HepG2 (cell line): Measurements from ENCODE around the gene SGMS1. TPM values are rescaled to one million over a fixed set of nuclear protein-coding genes. Genes with fewer than 3 reads are reported as not detected.

Experiments
- FOXJ3 ChIP-seq: sonication (generic); formaldehyde crosslinking; IDR thresholded peaks from 2 replicates; pipeline ENCODE4 v1.4.0; 2020; ENCODE audit warnings: missing genetic modification reagents, mild to moderate bottlenecking, borderline replicate concordance
- FOXP1 ChIP-seq, 2 experiments: fragments of 450-650 bp in 1 of 2; IDR thresholded peaks; 2 replicates each; pipeline ENCODE4 v1.6.1; 2017 to 2018; ENCODE audit warnings: antibody characterized with exemption in 1 of 2
- NCOA5 ChIP-seq: sonication (generic); formaldehyde crosslinking; IDR thresholded peaks from 2 replicates; pipeline ENCODE4 v1.4.0; 2020; ENCODE audit warnings: missing genetic modification reagents
- PHF20 ChIP-seq: sonication (generic); formaldehyde crosslinking; IDR thresholded peaks from 2 replicates; pipeline ENCODE4 v1.5.0; 2020; ENCODE audit warnings: mild to moderate bottlenecking, missing genetic modification reagents
- RARA ChIP-seq: IDR thresholded peaks from 2 replicates; pipeline ENCODE4 v1.6.1; 2016; ENCODE audit warnings: missing genetic modification reagents, missing compliant biosample characterization
- SNAPC2 ChIP-seq: sonication (generic); formaldehyde crosslinking; IDR thresholded peaks from 2 replicates; pipeline ENCODE4 v1.8.1; 2022; ENCODE audit warnings: mild to moderate bottlenecking, missing genetic modification reagents
- ZNF432 ChIP-seq: sonication (generic); formaldehyde crosslinking; IDR thresholded peaks from 2 replicates; pipeline ENCODE4 v1.5.0; 2020; ENCODE audit warnings: missing genetic modification reagents, mild to moderate bottlenecking, borderline replicate concordance
- polyA plus RNA-seq, 8 experiments: library from polyadenylated mRNA; depleted of rRNA in 3 of 8; stranded (reverse) in 7 of 8; unstranded in 1 of 8; fragments of >200 nt; fragmentation: Illumina TruSeq in 4 of 8; extraction: Trizol in 4 of 8; gene quantifications; 2 replicates each; pipeline versions ENCODE4 v1.2.1 to v1.2.3, GENCODE V29; 2011 to 2016; ENCODE audit warnings: low read depth in 4 of 8, missing spikeins in 1 of 8, mixed read lengths in 1 of 8; ENCODE audit not compliant: insufficient read depth in 1 of 8
- total RNA-seq, 5 experiments: library from RNA; depleted of rRNA; stranded (reverse); fragments of >200 nt; fragmentation: Illumina TruSeq; extraction: Trizol; gene quantifications; 2 replicates each; pipeline ENCODE4 v1.2.3, GENCODE V29; 2016; ENCODE audit warnings: low read depth in 1 of 5
- TF ChIP-seq, protein P1 (sequence below): sonication (generic); formaldehyde crosslinking; conservative IDR thresholded peaks from 2 replicates; pipeline ENCODE4 v1.4.0; 2020; ENCODE audit warnings: missing genetic modification reagents
- TF ChIP-seq, protein P2 (sequence below): sonication (generic); formaldehyde crosslinking; IDR thresholded peaks from 2 replicates; pipeline ENCODE4 v1.8.0; 2022; ENCODE audit warnings: missing genetic modification reagents, mild to moderate bottlenecking, inconsistent platforms, borderline replicate concordance
- TF ChIP-seq, protein P3 (sequence below): IDR thresholded peaks from 2 replicates; pipeline ENCODE4 v1.4.0; 2020; ENCODE audit warnings: mild to moderate bottlenecking, missing genetic modification reagents
- TF ChIP-seq, protein P4 (sequence below): sonication (generic); formaldehyde crosslinking; IDR thresholded peaks from 2 replicates; pipeline ENCODE4 v1.4.0; 2020; ENCODE audit warnings: missing genetic modification reagents
- TF ChIP-seq, protein P5 (sequence below): sonication (generic); formaldehyde crosslinking; IDR thresholded peaks from 2 replicates; pipeline ENCODE4 v1.4.0; 2020; ENCODE audit warnings: missing genetic modification reagents
- TF ChIP-seq, protein P6 (sequence below): sonication (generic); formaldehyde crosslinking; IDR thresholded peaks from 2 replicates; pipeline ENCODE4 v1.4.0; 2020; ENCODE audit warnings: mild to moderate bottlenecking, missing genetic modification reagents, borderline replicate concordance

Gene SGMS1
- total and polyA plus RNA-seq, 2 of the 13 experiments (the other 11 are each of a cell fraction or from before 2014, with no cell fraction given), result 6.5 to 15.1 TPM

DNA sequence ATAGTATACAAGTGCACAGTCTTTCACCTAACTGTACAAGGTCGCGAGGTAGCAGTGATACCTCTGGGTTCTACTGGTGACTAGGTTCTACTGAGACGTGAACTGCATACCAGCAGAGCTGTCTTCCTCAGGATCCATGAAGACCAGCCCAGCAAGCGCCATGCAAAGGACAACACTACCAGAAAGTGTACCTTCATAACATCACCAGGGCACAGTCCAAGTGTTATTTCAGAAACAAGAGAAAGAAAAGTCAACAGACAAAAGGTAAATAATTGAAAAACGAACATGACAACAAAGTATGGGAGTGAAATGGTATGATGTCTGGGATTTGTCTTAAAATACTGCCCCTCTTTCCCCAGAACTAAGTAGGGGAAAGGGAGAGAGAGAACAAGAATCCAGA lies 231.3 kb downstream of the SGMS1 start (continued):
- TF ChIP-seq, protein P1, sequence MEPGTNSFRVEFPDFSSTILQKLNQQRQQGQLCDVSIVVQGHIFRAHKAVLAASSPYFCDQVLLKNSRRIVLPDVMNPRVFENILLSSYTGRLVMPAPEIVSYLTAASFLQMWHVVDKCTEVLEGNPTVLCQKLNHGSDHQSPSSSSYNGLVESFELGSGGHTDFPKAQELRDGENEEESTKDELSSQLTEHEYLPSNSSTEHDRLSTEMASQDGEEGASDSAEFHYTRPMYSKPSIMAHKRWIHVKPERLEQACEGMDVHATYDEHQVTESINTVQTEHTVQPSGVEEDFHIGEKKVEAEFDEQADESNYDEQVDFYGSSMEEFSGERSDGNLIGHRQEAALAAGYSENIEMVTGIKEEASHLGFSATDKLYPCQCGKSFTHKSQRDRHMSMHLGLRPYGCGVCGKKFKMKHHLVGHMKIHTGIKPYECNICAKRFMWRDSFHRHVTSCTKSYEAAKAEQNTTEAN (CRISPR knock-in tag), result 0 out of 2 replicates have a peak, but pooled peaks have one; percentile 39
- TF ChIP-seq, protein P2, sequence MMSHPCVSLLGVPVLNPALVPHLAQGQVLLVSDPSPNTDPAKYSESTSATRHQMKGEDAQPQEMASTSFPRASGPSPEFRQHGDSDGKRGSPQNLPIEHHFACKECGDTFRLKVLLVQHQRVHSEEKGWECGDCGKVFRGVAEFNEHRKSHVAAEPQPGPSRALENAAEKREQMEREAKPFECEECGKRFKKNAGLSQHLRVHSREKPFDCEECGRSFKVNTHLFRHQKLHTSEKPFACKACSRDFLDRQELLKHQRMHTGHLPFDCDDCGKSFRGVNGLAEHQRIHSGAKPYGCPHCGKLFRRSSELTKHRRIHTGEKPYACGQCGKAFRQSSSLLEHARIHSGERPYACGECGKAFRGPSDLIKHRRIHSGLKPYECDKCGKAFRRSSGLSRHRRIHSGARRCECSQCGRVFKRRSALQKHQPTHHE, result no peak
- TF ChIP-seq SNAPC2 (CRISPR knock-in tag), result no peak
- TF ChIP-seq, protein P3, sequence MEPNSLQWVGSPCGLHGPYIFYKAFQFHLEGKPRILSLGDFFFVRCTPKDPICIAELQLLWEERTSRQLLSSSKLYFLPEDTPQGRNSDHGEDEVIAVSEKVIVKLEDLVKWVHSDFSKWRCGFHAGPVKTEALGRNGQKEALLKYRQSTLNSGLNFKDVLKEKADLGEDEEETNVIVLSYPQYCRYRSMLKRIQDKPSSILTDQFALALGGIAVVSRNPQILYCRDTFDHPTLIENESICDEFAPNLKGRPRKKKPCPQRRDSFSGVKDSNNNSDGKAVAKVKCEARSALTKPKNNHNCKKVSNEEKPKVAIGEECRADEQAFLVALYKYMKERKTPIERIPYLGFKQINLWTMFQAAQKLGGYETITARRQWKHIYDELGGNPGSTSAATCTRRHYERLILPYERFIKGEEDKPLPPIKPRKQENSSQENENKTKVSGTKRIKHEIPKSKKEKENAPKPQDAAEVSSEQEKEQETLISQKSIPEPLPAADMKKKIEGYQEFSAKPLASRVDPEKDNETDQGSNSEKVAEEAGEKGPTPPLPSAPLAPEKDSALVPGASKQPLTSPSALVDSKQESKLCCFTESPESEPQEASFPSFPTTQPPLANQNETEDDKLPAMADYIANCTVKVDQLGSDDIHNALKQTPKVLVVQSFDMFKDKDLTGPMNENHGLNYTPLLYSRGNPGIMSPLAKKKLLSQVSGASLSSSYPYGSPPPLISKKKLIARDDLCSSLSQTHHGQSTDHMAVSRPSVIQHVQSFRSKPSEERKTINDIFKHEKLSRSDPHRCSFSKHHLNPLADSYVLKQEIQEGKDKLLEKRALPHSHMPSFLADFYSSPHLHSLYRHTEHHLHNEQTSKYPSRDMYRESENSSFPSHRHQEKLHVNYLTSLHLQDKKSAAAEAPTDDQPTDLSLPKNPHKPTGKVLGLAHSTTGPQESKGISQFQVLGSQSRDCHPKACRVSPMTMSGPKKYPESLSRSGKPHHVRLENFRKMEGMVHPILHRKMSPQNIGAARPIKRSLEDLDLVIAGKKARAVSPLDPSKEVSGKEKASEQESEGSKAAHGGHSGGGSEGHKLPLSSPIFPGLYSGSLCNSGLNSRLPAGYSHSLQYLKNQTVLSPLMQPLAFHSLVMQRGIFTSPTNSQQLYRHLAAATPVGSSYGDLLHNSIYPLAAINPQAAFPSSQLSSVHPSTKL, result peak; percentile 90
- peak; percentile 61 for TF ChIP-seq FOXP1 (IDR thresholded peaks at IDR 0.05)
- TF ChIP-seq FOXP1 (CRISPR knock-in tag; IDR thresholded peaks at IDR 0.05), result peak; percentile 92
- TF ChIP-seq RARA (CRISPR knock-in tag), result peak; percentile 69
- no peak for TF ChIP-seq ZNF432 (CRISPR knock-in tag)
- TF ChIP-seq, protein P4, sequence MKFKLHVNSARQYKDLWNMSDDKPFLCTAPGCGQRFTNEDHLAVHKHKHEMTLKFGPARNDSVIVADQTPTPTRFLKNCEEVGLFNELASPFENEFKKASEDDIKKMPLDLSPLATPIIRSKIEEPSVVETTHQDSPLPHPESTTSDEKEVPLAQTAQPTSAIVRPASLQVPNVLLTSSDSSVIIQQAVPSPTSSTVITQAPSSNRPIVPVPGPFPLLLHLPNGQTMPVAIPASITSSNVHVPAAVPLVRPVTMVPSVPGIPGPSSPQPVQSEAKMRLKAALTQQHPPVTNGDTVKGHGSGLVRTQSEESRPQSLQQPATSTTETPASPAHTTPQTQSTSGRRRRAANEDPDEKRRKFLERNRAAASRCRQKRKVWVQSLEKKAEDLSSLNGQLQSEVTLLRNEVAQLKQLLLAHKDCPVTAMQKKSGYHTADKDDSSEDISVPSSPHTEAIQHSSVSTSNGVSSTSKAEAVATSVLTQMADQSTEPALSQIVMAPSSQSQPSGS, result peak; percentile 53; the same call in 1 of the 2 replicates
- TF ChIP-seq, protein P5, sequence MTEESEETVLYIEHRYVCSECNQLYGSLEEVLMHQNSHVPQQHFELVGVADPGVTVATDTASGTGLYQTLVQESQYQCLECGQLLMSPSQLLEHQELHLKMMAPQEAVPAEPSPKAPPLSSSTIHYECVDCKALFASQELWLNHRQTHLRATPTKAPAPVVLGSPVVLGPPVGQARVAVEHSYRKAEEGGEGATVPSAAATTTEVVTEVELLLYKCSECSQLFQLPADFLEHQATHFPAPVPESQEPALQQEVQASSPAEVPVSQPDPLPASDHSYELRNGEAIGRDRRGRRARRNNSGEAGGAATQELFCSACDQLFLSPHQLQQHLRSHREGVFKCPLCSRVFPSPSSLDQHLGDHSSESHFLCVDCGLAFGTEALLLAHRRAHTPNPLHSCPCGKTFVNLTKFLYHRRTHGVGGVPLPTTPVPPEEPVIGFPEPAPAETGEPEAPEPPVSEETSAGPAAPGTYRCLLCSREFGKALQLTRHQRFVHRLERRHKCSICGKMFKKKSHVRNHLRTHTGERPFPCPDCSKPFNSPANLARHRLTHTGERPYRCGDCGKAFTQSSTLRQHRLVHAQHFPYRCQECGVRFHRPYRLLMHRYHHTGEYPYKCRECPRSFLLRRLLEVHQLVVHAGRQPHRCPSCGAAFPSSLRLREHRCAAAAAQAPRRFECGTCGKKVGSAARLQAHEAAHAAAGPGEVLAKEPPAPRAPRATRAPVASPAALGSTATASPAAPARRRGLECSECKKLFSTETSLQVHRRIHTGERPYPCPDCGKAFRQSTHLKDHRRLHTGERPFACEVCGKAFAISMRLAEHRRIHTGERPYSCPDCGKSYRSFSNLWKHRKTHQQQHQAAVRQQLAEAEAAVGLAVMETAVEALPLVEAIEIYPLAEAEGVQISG (CRISPR knock-in tag), result 0 out of 2 replicates have a peak, but pooled peaks have one; percentile 23
- TF ChIP-seq, protein P6, sequence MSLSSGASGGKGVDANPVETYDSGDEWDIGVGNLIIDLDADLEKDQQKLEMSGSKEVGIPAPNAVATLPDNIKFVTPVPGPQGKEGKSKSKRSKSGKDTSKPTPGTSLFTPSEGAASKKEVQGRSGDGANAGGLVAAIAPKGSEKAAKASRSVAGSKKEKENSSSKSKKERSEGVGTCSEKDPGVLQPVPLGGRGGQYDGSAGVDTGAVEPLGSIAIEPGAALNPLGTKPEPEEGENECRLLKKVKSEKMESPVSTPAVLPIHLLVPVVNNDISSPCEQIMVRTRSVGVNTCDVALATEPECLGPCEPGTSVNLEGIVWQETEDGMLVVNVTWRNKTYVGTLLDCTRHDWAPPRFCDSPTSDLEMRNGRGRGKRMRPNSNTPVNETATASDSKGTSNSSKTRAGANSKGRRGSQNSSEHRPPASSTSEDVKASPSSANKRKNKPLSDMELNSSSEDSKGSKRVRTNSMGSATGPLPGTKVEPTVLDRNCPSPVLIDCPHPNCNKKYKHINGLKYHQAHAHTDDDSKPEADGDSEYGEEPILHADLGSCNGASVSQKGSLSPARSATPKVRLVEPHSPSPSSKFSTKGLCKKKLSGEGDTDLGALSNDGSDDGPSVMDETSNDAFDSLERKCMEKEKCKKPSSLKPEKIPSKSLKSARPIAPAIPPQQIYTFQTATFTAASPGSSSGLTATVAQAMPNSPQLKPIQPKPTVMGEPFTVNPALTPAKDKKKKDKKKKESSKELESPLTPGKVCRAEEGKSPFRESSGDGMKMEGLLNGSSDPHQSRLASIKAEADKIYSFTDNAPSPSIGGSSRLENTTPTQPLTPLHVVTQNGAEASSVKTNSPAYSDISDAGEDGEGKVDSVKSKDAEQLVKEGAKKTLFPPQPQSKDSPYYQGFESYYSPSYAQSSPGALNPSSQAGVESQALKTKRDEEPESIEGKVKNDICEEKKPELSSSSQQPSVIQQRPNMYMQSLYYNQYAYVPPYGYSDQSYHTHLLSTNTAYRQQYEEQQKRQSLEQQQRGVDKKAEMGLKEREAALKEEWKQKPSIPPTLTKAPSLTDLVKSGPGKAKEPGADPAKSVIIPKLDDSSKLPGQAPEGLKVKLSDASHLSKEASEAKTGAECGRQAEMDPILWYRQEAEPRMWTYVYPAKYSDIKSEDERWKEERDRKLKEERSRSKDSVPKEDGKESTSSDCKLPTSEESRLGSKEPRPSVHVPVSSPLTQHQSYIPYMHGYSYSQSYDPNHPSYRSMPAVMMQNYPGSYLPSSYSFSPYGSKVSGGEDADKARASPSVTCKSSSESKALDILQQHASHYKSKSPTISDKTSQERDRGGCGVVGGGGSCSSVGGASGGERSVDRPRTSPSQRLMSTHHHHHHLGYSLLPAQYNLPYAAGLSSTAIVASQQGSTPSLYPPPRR (CRISPR knock-in tag), result peak; percentile 57; the same call in 1 of the 2 replicates
- no peak for TF ChIP-seq PHF20 (CRISPR knock-in tag)
- TF ChIP-seq NCOA5 (CRISPR knock-in tag), result no peak
- TF ChIP-seq FOXJ3 (CRISPR knock-in tag), result peak; percentile 69
